PC-3 (cell line): ENCODE measurements around the gene TASOR2. TPM values are rescaled to one million over a fixed set of nuclear protein-coding genes. Genes with fewer than 3 reads are reported as not detected.

ENCODE experiments used
- ATAC-seq: fragments of 200-7000 bp; cut with Tn5 transposase; 2 replicates; pipeline ENCODE4 v1.9.1; 2020; ENCODE audit warnings: mild to moderate bottlenecking, moderate library complexity
- BruUV-seq: library from RNA; stranded (reverse); fragments of 400-500 nt; replicated peaks from 2 replicates; lab custom pipeline; 2021; lab: Mats Ljungman, UMichigan
- CTCF ChIA-PET: fragments of 300-600 bp; sonication (Branson Sonifier 250); formaldehyde crosslinking; loops from one replicate; lab custom pipeline; 2022; ENCODE audit warnings: antibody characterized with exemption; lab: Charles Lee
- POLR2A ChIA-PET: fragments of 300-600 bp; sonication (Branson Sonifier 250); formaldehyde crosslinking; loops from one replicate; lab custom pipeline; 2022; ENCODE audit warnings: antibody characterized with exemption; ENCODE audit not compliant: unreplicated experiment; lab: Charles Lee
- DNase-seq: peaks from one replicate; pipeline ENCODE4 v3.0.0-alpha.2; 2015
- H2AFZ ChIP-seq: fragments of 300-600 bp; sonication (generic); 2 replicates; pipeline ENCODE4 v1.6.0; 2016; ENCODE audit warnings: antibody characterized with exemption, low read length
- H3F3A ChIP-seq: fragments of 300-600 bp; sonication (generic); one replicate; pipeline ENCODE4 v1.6.0; 2017; ENCODE audit warnings: antibody characterized with exemption, low read length, control low read depth, mild to moderate bottlenecking; ENCODE audit not compliant: unreplicated experiment
- H3K27ac ChIP-seq: fragments of 300-600 bp; sonication (generic); 2 replicates; pipeline ENCODE4 v1.5.1; 2016; ENCODE audit warnings: mild to moderate bottlenecking, low read length
- H3K27me3 ChIP-seq: fragments of 300-600 bp; sonication (generic); 2 replicates; pipeline ENCODE4 v1.6.1; 2016; ENCODE audit warnings: low read length, mixed read lengths
- H3K36me3 ChIP-seq: fragments of 300-600 bp; sonication (generic); 2 replicates; pipeline ENCODE4 v1.6.1; 2016; ENCODE audit warnings: low read depth, mixed run types, low read length, mixed read lengths
- H3K4me1 ChIP-seq: fragments of 300-600 bp; sonication (generic); 2 replicates; pipeline ENCODE4 v1.5.1; 2016; ENCODE audit warnings: low read length; ENCODE audit not compliant: insufficient read depth
- H3K4me2 ChIP-seq: fragments of 300-600 bp; sonication (generic); 2 replicates; pipeline ENCODE4 v1.6.0; 2016; ENCODE audit warnings: low read length
- H3K4me3 ChIP-seq: fragments of 300-600 bp; sonication (generic); 2 replicates; pipeline ENCODE4 v1.5.1; 2016; ENCODE audit warnings: mild to moderate bottlenecking, low read length, mixed read lengths
- H3K79me2 ChIP-seq: fragments of 300-600 bp; sonication (generic); 2 replicates; pipeline ENCODE4 v1.6.1; 2017; ENCODE audit warnings: low read length, mixed read lengths
- H3K9ac ChIP-seq: fragments of 300-600 bp; sonication (generic); 2 replicates; pipeline ENCODE4 v1.6.0; 2016; ENCODE audit warnings: mild to moderate bottlenecking, low read length
- H3K9me2 ChIP-seq: fragments of 300-600 bp; sonication (generic); replicated peaks from 2 replicates; pipeline ENCODE4 v1.6.1; 2016; ENCODE audit warnings: mixed run types, low read length, mixed read lengths
- H3K9me3 ChIP-seq: fragments of 300-600 bp; sonication (generic); 2 replicates; pipeline ENCODE4 v1.6.1; 2016; ENCODE audit warnings: low read length, mixed read lengths
- H4K20me1 ChIP-seq: fragments of 300-600 bp; sonication (generic); 2 replicates; pipeline ENCODE4 v1.6.1; 2016; ENCODE audit warnings: low read length, mixed read lengths
- CTCF ChIP-seq: fragments of 300-600 bp; sonication (generic); conservative IDR thresholded peaks from 2 replicates; pipeline ENCODE4 v1.5.1; 2017; ENCODE audit warnings: antibody characterized with exemption, low read depth, mild to moderate bottlenecking, low read length
- EZH2 ChIP-seq: fragments of 300-600 bp; sonication (generic); IDR thresholded peaks from one replicate; pipeline ENCODE4 v1.6.1; 2017; ENCODE audit warnings: antibody characterized with exemption, mild to moderate bottlenecking, low read length; ENCODE audit not compliant: unreplicated experiment
- EZH2phosphoT487 ChIP-seq: fragments of 300-600 bp; sonication (generic); IDR thresholded peaks from 2 replicates; pipeline ENCODE4 v1.6.1; 2018; ENCODE audit warnings: mild to moderate bottlenecking, antibody characterized with exemption, low read length, borderline replicate concordance
- intact Hi-C: fragments of 100-400 bp; cut with micrococcal nuclease; formaldehyde crosslinking; loops from 2 replicates; pipeline ENCODE4 v1.9.0; 2023
- total RNA-seq: library from RNA; depleted of rRNA; stranded (reverse); fragments of >200 nt; gene quantifications from 2 replicates; pipeline ENCODE4 v1.2.3, GENCODE V29; 2014

The TASOR2 gene
- total RNA-seq, 1 experiment from 2014 or later = 47.3 TPM

GRCh38 chr10:5652746-5653145, 31.9 kb upstream of the TASOR2 start:
- Histone ChIP-seq H3F3A (no peaks in the 10 kb centered on the region), H4K20me1 (no peaks in the 10 kb centered on the region), H3K9me3 (no peaks in the 10 kb centered on the region), H3K4me2 (no peak overlapping the region), H3K4me1 (no peaks in the 10 kb centered on the region; the same call in 1 of the 2 replicates), H2AFZ (no peak overlapping the region), H3K9me2 (no peaks in the 10 kb centered on the region), H3K4me3 (no peak overlapping the region), H3K9ac (no peak overlapping the region), H3K27me3 (no peaks in the 10 kb centered on the region), H3K36me3 (no peaks in the 10 kb centered on the region), H3K27ac (no peak overlapping the region), H3K79me2 (no peaks in the 10 kb centered on the region)
- ChIA-PET POLR2A (no interaction called here), CTCF (no interaction called here)
- TF ChIP-seq EZH2 = no peak
- no peak for TF ChIP-seq EZH2phosphoT487
- no peak for TF ChIP-seq CTCF
- DNase-seq (no peak), ATAC-seq (no peak)
- intact Hi-C loops = no loop called here
- no TSS peak for BruUV-seq

GRCh38 chr10:5654218-5654755, 30.4 kb upstream of the TASOR2 start:
- Histone ChIP-seq H3K4me2 (no peak overlapping the region), H3K27me3 (no peaks in the 10 kb centered on the region), H3K4me3 (no peak overlapping the region), H3K9me3 (no peaks in the 10 kb centered on the region), H2AFZ (no peak overlapping the region), H3K9me2 (no peaks in the 10 kb centered on the region), H3K9ac (no peak overlapping the region), H3K36me3 (no peaks in the 10 kb centered on the region), H3F3A (no peaks in the 10 kb centered on the region), H3K79me2 (no peaks in the 10 kb centered on the region), H3K27ac (no peak overlapping the region), H4K20me1 (no peaks in the 10 kb centered on the region), H3K4me1 (peaks cover 1% of the 10 kb centered on the region)
- TF ChIP-seq CTCF (no peak), EZH2phosphoT487 (no peak), EZH2 (no peak)
- POLR2A ChIA-PET = no interaction called here
- intact Hi-C loops = no loop called here
- no TSS peak for BruUV-seq
- DNase-seq (peak; percentile 10), ATAC-seq (no peak)
- CTCF ChIA-PET = no interaction called here

- H2AFZ ChIP-seq = no peak overlapping the region
- BruUV-seq = no TSS peak
- DNase-seq (no peak), ATAC-seq (no peak)
- TF ChIP-seq CTCF = no peak
- no peak for TF ChIP-seq EZH2phosphoT487
- TF ChIP-seq EZH2 = no peak
- no peaks in the 10 kb centered on the region for H3K9me2 ChIP-seq
- H3F3A ChIP-seq = no peaks in the 10 kb centered on the region
- no peaks in the 10 kb centered on the region for H3K79me2 ChIP-seq
- H3K27ac ChIP-seq = no peak overlapping the region
- H3K4me2 ChIP-seq = no peak overlapping the region
- H3K36me3 ChIP-seq = no peaks in the 10 kb centered on the region
- intact Hi-C loops = no loop called here
- ChIA-PET CTCF (no interaction called here), POLR2A (interaction anchor here (0.6 kb wide), 1 partner anchor 145 kb away, joined by 6 read pairs; no protein-coding TSS in a partner anchor)
- H3K9me3 ChIP-seq = no peaks in the 10 kb centered on the region
- no peak overlapping the region for H3K9ac ChIP-seq
- H3K27me3 ChIP-seq = no peaks in the 10 kb centered on the region
- no peaks in the 10 kb centered on the region for H4K20me1 ChIP-seq
- H3K4me3 ChIP-seq = no peak overlapping the region
- peaks cover 9% of the 10 kb centered on the region for H3K4me1 ChIP-seq
These were observed 29.5 kb upstream of the TASOR2 start for GRCh38 chr10:5655121-5655520.
